ENCODE measurements around the gene MICAL3. TPM values are rescaled to one million over a fixed set of nuclear protein-coding genes. Genes with fewer than 3 reads are reported as not detected.

The MICAL3 gene
- total and polyA plus RNA-seq, 9 of the 15 experiments (the other 6 are each of a cell fraction or from before 2014, with no cell fraction given), result 0.53 to 32.1 (median 12.3) TPM

GRCh38 chr22:17788528-17789378, 235.6 kb downstream of the MICAL3 start (continued):
- TF ChIP-seq, protein P1, sequence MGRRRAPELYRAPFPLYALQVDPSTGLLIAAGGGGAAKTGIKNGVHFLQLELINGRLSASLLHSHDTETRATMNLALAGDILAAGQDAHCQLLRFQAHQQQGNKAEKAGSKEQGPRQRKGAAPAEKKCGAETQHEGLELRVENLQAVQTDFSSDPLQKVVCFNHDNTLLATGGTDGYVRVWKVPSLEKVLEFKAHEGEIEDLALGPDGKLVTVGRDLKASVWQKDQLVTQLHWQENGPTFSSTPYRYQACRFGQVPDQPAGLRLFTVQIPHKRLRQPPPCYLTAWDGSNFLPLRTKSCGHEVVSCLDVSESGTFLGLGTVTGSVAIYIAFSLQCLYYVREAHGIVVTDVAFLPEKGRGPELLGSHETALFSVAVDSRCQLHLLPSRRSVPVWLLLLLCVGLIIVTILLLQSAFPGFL (CRISPR knock-in tag; IDR thresholded peaks at IDR 0.05), result no peak
- TF ChIP-seq ZBTB17 (CRISPR knock-in tag; IDR thresholded peaks at IDR 0.05), result no peak
- TF ChIP-seq, protein P2, sequence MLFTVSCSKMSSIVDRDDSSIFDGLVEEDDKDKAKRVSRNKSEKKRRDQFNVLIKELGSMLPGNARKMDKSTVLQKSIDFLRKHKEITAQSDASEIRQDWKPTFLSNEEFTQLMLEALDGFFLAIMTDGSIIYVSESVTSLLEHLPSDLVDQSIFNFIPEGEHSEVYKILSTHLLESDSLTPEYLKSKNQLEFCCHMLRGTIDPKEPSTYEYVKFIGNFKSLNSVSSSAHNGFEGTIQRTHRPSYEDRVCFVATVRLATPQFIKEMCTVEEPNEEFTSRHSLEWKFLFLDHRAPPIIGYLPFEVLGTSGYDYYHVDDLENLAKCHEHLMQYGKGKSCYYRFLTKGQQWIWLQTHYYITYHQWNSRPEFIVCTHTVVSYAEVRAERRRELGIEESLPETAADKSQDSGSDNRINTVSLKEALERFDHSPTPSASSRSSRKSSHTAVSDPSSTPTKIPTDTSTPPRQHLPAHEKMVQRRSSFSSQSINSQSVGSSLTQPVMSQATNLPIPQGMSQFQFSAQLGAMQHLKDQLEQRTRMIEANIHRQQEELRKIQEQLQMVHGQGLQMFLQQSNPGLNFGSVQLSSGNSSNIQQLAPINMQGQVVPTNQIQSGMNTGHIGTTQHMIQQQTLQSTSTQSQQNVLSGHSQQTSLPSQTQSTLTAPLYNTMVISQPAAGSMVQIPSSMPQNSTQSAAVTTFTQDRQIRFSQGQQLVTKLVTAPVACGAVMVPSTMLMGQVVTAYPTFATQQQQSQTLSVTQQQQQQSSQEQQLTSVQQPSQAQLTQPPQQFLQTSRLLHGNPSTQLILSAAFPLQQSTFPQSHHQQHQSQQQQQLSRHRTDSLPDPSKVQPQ (CRISPR knock-in tag; IDR thresholded peaks at IDR 0.05; ENCODE audit: borderline replicate concordance), result no peak
- no peak for TF ChIP-seq TEAD1 (CRISPR knock-in tag; IDR thresholded peaks at IDR 0.05)
- TF ChIP-seq, protein P3, sequence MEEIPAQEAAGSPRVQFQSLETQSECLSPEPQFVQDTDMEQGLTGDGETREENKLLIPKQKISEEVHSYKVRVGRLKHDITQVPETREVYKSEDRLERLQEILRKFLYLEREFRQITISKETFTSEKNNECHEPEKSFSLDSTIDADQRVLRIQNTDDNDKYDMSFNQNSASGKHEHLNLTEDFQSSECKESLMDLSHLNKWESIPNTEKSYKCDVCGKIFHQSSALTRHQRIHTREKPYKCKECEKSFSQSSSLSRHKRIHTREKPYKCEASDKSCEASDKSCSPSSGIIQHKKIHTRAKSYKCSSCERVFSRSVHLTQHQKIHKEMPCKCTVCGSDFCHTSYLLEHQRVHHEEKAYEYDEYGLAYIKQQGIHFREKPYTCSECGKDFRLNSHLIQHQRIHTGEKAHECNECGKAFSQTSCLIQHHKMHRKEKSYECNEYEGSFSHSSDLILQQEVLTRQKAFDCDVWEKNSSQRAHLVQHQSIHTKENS (CRISPR knock-in tag; IDR thresholded peaks at IDR 0.05), result no peak
- no peak for TF ChIP-seq BRD4 (IDR thresholded peaks at IDR 0.05)
- no peak for TF ChIP-seq SRF (CRISPR knock-in tag; IDR thresholded peaks at IDR 0.05)
- TF ChIP-seq CXXC5 (CRISPR knock-in tag; IDR thresholded peaks at IDR 0.05), result peak; percentile 37; the same call in 1 of the 2 replicates
- 0 out of 2 replicates have a peak, but pooled peaks have one; percentile 46 for TF ChIP-seq ZBTB33 (CRISPR knock-in tag; IDR thresholded peaks at IDR 0.05)
- TF ChIP-seq RAD21 (CRISPR knock-in tag; conservative IDR thresholded peaks at IDR 0.05 in 1 of 2, IDR thresholded peaks at IDR 0.05 in 1 of 2), result peak in 1 of 2 experiments; percentile 22; a peak in 1 of 4 replicates
- TF ChIP-seq SNRNP70 (optimal IDR thresholded peaks at IDR 0.05; ENCODE audit: low read depth, low read length), result no peak
- no peak for TF ChIP-seq TAF15 (IDR thresholded peaks at IDR 0.05; ENCODE audit: low read depth, low read length)
- TF ChIP-seq SMAD4 (CRISPR knock-in tag; conservative IDR thresholded peaks at IDR 0.05), result no peak
- TF ChIP-seq MEIS2 (IDR thresholded peaks at IDR 0.05; ENCODE audit: partially characterized antibody), result no peak
- peak; percentile 64 to 75 (median 68) for TF ChIP-seq CTCF (IDR thresholded peaks at IDR 0.05 in 2 of 3, conservative IDR thresholded peaks at IDR 0.05 in 1 of 3; ENCODE audit: insufficient read depth in 2 of 3, low read depth in 1 of 3, low read length in 3 of 3)
- TF ChIP-seq GTF2F1 (IDR thresholded peaks at IDR 0.05; ENCODE audit: low read depth, low read length), result no peak
- TF ChIP-seq GABPA (tag; conservative IDR thresholded peaks at IDR 0.05; ENCODE audit: low read depth), result no peak

Data from K562 (cell line).